Measurements from ENCODE around the gene GLS2.

- TF ChIP-seq CTCF (IDR thresholded peaks at IDR 0.05; ENCODE audit: borderline replicate concordance, extremely low read depth, low read length, poor library complexity, severe bottlenecking) (no peak), EZH2 (IDR thresholded peaks at IDR 0.05; ENCODE audit: borderline replicate concordance, low read depth, low read length, severe bottlenecking) (no peak)
Observed at GRCh38 chr12:56530390-56531055, 42.6 kb upstream of the GLS2 start.
